Pancreas (tissue), 10 donors: ENCODE results near the gene MAMDC2. TPM values are rescaled to one million over a fixed set of nuclear protein-coding genes. Genes with fewer than 3 reads are reported as not detected.

Experiments used
- ATAC-seq, 4 donors: fragments of 200-7000 bp; cut with Tn5 transposase; one replicate each; pipeline versions ENCODE4 v1.8.0 to v1.9.1; 2020; ENCODE audit warnings: mild to moderate bottlenecking in 4 of 4, moderate library complexity in 4 of 4
- DNase-seq, 6 donors: peaks; one replicate each; pipeline ENCODE4 v3.0.0-alpha.2; 2020
- FAIRE-seq: peaks from 2 replicates; lab custom pipeline; 2012; peaks lifted over from hg19 to GRCh38; lab: Jason Lieb, UNC
- H3K27ac ChIP-seq, 4 donors: fragments of 200-600 bp; sonication (generic); 1 replicate in 3 of 4; 2 replicates in 1 of 4; pipeline versions ENCODE4 v1.5.0 to v1.8.0; 2020
- H3K27me3 ChIP-seq, 4 donors: fragments of 200-600 bp; one replicate each; pipeline ENCODE4 v1.8.0; 2021
- H3K36me3 ChIP-seq, 3 donors: fragments of 200-600 bp; sonication (generic) in 1 of 3; one replicate each; pipeline versions ENCODE4 v1.5.0 to v1.8.0; 2020 to 2021
- H3K4me1 ChIP-seq, 3 donors: fragments of 200-600 bp; one replicate each; pipeline ENCODE4 v1.8.0; 2021
- H3K4me3 ChIP-seq, 4 donors: fragments of 200-600 bp; sonication (generic) in 2 of 4; one replicate each; pipeline versions ENCODE4 v1.5.0 to v1.8.0; 2020 to 2021
- H3K9me3 ChIP-seq, 4 donors: fragments of 200-600 bp; one replicate each; pipeline ENCODE4 v1.8.0; 2021
- CTCF ChIP-seq, 4 donors: fragments of 200-600 bp; sonication (generic) in 3 of 4; IDR thresholded peaks; one replicate each; pipeline versions ENCODE4 v1.5.0 to v1.8.0; 2021; ENCODE audit warnings: antibody characterized with exemption in 4 of 4
- WGBS, 2 donors: extraction: QIAGEN DNeasy Blood & Tissue Kit; methylation state at CpG; one replicate each; pipeline ENCODE4 v1.1.7; 2013; 5-methylcytosine and 5-hydroxymethylcytosine counted together
- intact Hi-C, 3 donors: fragments of 100-400 bp; cut with DNase I; formaldehyde crosslinking; loops; one replicate each; pipeline versions ENCODE4 v1.11.1 to v1.14.2; 2022
- polyA plus RNA-seq, 2 donors: library from polyadenylated mRNA; stranded (reverse); fragments of 200-250 nt; gene quantifications; one replicate each; pipeline ENCODE4 v1.2.3, GENCODE V29; 2013
- total RNA-seq, 6 donors: library from RNA; stranded (reverse); fragmentation: NEBNext Ultra II Directional in 4 of 6; extraction: Animal tissue kit (Norgen Biotek cat#: 25700) in 4 of 6; gene quantifications; one replicate each; pipeline versions ENCODE4 v1.2.1 to v1.2.4, GENCODE V29; 2021 to 2023
- donor health status: healthy with polysubstance abuse.
- donor health status: DM: no; HTN: no; CAD: no; lungs with moderate emphysema.
- donor health status: DM: no; HTN: no; CAD: no.
- donor health status: control.
- donor health status: control.
- donor health status: Bipolar disorder and iron deficiency.
- donor health status: DM: yes; HTN: yes; CAD: no.
- donor health status: DM: no; HTN: no; CAD: no.
- donor health status: DM: no; HTN: no; CAD: no.
- donor health status: DM: yes; HTN: yes; CAD: no.

Gene MAMDC2
- total and polyA plus RNA-seq, 8 donors: 0.95 to 4.7 (median 1.3) TPM

- TF ChIP-seq CTCF (IDR thresholded peaks at IDR 0.05): no peak
- DNase-seq (no peak), FAIRE-seq (no peak), ATAC-seq (peak in 2 of 4 donors; percentile 15 to 23)
- intact Hi-C loops: loop anchor here in 2 of 3 donors (2.0 to 5.0 kb wide), 2 partner anchors 139 to 143 kb away; no protein-coding TSS in a partner anchor
- H3K4me1 ChIP-seq: no peaks in the 10 kb centered on the region
- H3K27me3 ChIP-seq: no peaks in the 10 kb centered on the region
- no peaks in the 10 kb centered on the region for H3K9me3 ChIP-seq
- H3K27ac ChIP-seq: no peak overlapping the region
- no peak overlapping the region for H3K4me3 ChIP-seq
- 67 to 70% methylated on average over 5 of the region's 5 CpGs for WGBS, 2 donors
- no peaks in the 10 kb centered on the region for H3K36me3 ChIP-seq
Observed at GRCh38 chr9:70111641-70112236, 68.1 kb downstream of the MAMDC2 start.

GRCh38 chr9:70112981-70113380 lies 69.3 kb downstream of the MAMDC2 start:
- 90 to 92% methylated on average over 2 of the region's 2 CpGs for WGBS, 2 donors
- intact Hi-C loops: loop anchor here in 2 of 3 donors (2.0 to 5.0 kb wide), 2 partner anchors 141 to 144 kb away; no protein-coding TSS in a partner anchor
- Histone ChIP-seq H3K27me3 (no peaks in the 10 kb centered on the region), H3K36me3 (no peaks in the 10 kb centered on the region), H3K4me1 (no peaks in the 10 kb centered on the region), H3K9me3 (no peaks in the 10 kb centered on the region), H3K4me3 (no peak overlapping the region), H3K27ac (no peak overlapping the region)
- TF ChIP-seq CTCF (IDR thresholded peaks at IDR 0.05): no peak
- DNase-seq (no peak), ATAC-seq (peak in 2 of 4 donors; percentile 6 to 21), FAIRE-seq (no peak)

DNA sequence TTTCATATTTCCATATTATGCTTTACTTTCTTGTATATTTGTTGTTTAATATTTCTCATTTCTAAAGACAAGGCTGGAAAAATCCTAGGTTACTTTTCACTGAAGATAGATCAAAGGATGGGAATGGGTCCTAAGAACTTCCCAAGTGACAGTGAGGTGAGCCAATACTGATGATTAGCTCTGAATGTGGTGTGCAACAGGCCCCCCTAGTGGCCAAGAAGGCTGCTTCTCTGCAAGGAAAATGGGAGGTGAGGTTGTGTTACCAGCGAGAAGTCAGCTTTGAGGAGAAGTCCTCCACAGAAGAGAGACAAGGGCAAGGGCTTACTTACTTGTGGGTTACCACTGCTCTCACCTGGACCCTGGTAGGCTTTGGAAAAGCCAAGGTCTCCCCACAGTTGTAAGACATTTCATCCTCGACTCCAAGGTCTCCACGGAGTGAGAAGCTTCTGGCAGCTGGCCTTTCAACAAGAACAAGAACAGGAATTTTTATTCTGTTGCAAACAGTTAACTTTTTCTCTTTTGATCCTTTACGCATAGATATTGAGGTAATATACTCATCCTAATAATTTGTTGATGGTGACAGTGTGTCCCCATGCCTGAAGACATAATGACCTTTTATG lies 69.9 kb downstream of the MAMDC2 start:
- Histone ChIP-seq H3K4me1 (peaks cover 0 to 3% (median 0%) of the 10 kb centered on the region in 3 donors), H3K36me3 (no peaks in the 10 kb centered on the region), H3K27me3 (no peaks in the 10 kb centered on the region), H3K9me3 (no peaks in the 10 kb centered on the region), H3K27ac (no peak overlapping the region), H3K4me3 (no peak overlapping the region)
- DNase-seq (peak in 5 of 6 donors; percentile 41 to 66 (median 54)), FAIRE-seq (no peak), ATAC-seq (peak; percentile 62 to 87 (median 84))
- WGBS, 2 donors: 58 to 62% methylated on average over 4 of the region's 4 CpGs
- intact Hi-C loops: loop anchor here in 2 of 3 donors (2.0 to 5.0 kb wide), 2 partner anchors 141 to 145 kb away; no protein-coding TSS in a partner anchor
- TF ChIP-seq CTCF (IDR thresholded peaks at IDR 0.05): peak; percentile 50 to 75 (median 64)

DNA sequence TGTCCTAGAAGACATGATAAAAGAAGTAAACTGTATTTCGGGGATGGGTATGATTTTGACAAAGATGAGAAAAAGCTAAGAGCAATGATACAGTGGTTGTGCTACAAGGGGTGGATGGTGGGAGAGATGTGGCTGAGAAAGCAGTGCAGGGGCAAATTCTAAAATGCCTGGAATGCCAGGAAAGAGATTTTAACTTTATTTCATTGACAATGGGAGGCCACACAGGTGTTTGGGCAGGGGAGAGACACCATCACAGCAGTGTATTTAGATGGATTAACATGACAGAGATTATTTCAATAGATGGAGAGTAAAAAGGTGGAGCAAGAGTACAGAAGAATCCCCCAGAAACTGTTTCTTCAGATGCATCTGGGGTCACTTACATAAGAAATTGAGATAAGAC lies 71.2 kb downstream of the MAMDC2 start:
- H3K4me1 ChIP-seq: peaks cover 0 to 6% (median 0%) of the 10 kb centered on the region in 3 donors
- TF ChIP-seq CTCF (IDR thresholded peaks at IDR 0.05): no peak
- 80 to 81% methylated on average over 1 of the region's 1 CpG for WGBS, 2 donors
- no peak overlapping the region for H3K27ac ChIP-seq
- FAIRE-seq (no peak), ATAC-seq (no peak), DNase-seq (no peak)
- no peaks in the 10 kb centered on the region for H3K36me3 ChIP-seq
- intact Hi-C loops: loop anchor here in 1 of 3 donors (5.0 kb wide), 1 partner anchor 143 kb away; no protein-coding TSS in a partner anchor
- H3K9me3 ChIP-seq: no peaks in the 10 kb centered on the region
- no peak overlapping the region for H3K4me3 ChIP-seq
- H3K27me3 ChIP-seq: no peaks in the 10 kb centered on the region
